Measurements from ENCODE around the gene RPTOR. TPM values are rescaled to one million over a fixed set of nuclear protein-coding genes. Genes with fewer than 3 reads are reported as not detected.
A peak's percentile ranks its signal among the peaks of the same experiment; 100 is the strongest.
"Not testable (repeated sequence)": the region's sequence is repeated elsewhere in the genome, so short reads cannot be mapped to it uniquely, and the experiment has no call there.

The RPTOR gene
- total RNA-seq, 1 donor from 2014 or later = 18.8 TPM

DNA sequence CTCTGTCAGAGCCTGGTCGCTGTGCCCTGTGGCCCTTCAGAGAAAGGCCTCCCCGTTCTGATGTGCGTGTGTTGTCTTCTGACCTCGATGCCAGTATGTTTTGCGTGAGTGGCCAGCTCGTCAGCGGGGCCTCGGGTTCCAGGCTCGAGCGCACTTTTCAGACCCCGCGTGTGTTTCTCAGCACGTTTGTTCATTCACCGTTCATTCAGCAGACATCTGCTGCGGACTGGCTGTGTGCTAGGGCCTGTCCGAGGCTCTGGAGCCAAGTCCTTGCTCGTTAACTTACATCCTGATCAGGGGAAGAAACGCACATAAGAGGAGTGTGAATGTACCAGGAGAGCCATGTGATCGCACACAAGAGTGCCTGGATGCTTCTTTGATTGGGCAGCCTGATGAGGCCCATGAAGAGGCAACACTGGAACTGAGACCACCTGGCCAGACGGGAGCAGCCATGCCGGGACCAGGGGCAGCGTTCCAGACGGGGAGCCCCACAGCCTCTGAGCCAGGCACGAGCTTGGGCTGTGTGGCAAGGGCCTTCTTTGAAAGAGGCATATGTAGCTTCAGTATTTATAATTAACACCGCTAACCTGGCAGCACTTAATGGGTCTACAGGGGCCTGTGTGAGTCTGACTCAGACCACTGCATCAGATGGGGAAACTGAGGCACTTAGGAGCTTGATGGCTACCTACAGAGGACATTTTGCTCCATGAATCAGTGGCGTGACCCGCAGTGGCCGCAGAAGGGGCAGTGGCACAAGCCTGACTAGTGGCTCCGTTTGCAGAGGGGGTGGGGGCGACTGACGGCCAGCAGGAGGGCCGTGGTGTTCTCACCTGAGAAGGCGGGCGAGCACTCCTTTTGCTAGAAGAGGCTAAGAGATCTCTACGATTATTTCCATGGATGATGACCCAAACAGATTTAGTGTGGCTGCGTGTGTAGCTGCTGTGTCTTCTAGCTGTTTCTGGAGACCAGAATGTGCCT, 259.1 kb downstream of the RPTOR start:
- no peak for DNase-seq (ENCODE audit: low spot score)
- ATAC-seq = no peak

DNA sequence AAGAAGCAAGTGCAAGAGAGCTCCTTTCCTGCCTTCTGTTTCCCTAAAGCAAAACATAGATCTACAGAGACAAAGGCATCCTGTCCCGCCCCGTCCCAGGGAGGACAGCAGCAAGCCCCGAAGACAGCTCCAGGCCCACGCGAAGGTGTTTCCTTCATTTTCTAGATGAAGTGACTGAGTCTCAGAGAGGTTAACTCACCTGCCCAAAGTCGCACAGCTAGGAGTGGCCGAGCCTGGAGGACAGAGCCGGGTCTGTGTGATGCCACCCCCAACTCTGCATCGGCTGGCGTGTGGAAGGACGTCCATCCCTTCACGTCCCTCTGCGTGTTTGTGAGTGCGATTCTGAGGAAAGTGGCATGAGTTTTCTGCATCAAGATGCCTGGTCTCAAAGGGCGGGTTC, 259.8 kb downstream of the RPTOR start:
- ATAC-seq = no peak
- DNase-seq (ENCODE audit: low spot score) = no peak

DNA sequence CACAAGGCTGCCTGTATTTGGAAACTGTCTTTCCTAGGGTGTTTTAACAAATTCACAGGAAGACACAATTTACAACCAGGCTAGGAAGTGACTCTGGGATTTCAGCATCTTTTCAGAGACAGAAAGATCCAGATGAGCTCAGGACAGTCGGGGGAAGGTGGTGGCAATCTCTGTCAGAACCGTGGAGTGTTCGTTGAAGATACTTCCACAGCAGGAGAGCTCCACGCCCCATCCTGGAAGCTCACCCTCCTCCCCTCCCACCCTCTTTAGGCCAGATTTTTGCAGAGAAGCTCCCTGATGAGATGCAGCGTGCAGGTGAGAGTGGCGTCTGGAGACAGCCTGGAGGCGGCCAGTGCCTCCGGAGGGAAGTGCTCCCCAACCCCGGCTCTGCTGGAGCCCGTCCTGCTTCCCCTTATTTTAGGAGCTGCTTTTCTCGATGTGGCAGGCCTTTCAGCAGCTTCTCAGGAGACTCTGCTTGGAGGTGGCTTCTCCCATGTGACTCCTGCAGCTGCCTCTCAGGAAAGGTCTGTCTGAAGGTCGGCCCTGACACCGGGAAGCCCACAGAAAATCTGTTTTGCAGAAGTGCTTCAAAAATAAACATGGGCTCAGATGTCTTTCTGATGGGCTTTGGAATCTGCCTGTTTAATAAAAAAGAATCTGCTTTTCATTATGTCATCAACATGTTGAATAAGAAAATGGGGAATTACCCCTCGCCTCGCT, 260.6 kb downstream of the RPTOR start:
- ATAC-seq (no peak), DNase-seq (ENCODE audit: low spot score) (no peak)

DNA sequence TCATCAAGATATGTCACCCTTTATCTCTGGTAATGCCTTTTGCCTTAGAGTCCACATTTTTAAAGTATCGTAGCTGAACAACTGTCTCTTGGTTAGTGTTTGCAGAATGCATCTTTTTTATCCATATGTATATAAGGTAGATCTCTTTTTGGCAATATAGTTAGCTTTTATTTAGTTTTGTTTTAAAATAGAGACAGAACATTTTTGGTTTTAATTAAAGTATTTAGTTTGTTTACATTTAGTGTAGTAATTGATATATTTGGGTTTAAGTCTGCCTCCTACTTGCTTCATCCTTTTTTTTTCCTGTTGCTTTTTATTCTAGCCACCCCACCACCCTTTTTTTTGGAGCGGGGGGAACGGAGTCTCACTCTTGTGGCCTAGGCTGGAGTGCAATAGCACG, 262.4 kb downstream of the RPTOR start:
- DNase-seq (ENCODE audit: low spot score) (no peak), ATAC-seq (no peak)

DNA sequence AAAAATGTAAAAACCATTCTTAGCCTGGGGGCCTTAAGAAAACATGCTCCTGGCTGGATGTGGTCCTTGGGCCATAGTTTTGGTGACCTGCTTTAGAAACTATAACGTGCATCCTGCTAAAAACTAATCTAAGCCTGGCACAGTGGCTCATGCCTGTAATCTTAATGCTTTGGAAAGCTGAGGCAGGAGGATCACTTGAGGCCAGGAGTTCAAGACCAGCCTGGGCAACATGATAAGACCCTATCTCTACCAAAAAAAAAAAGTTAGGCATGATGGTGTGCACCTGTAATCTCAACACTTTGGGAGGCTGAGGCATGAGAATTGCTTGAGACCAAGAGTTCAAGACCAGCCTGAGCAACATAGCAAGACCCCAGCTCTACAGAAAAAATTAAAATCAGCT, 263.2 kb downstream of the RPTOR start:
- DNase-seq (ENCODE audit: low spot score) = no peak
- ATAC-seq = no peak

DNA sequence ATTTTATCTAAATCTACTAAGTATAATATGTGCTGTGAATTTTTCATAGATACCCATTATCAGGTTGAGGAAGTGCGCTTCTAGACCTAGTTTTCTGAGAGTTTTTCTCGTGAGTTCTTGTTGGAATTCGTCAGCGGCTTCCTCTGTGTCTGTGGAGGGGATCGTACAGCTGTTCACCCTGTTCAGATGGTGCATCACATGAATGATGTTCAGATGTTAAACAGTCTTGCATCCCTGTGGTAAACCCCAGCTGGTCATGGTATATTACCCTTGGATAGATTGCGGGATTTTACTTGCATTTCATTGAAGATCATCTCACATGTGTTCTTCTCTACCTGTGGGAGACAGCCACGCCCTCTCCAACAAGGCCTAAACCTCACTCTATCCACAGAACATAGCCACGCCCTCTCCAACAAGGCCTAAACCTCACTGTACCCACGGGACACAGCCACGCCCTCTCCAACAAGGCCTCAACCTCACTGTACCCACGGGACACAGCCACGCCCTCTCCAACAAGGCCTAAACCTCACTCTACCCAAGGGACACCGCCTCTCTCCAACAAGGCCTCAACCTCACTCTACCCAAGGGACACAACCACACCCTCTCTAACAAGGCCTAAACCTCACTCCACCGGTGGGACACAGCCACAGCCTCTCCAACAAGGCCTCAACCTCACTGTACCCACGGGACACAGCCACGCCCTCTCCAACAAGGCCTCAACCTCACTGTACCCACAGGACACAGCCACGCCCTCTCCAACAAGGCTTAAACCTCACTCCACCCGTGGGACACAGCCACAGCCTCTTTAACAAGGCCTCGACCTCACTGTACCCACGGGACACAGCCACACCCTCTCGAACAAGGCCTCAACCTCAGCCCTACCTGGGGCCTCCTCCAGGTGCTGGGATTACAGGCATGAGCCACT, 266.8 kb downstream of the RPTOR start:
- ATAC-seq (no peak), DNase-seq (ENCODE audit: low spot score) (peak; percentile 24)

DNA sequence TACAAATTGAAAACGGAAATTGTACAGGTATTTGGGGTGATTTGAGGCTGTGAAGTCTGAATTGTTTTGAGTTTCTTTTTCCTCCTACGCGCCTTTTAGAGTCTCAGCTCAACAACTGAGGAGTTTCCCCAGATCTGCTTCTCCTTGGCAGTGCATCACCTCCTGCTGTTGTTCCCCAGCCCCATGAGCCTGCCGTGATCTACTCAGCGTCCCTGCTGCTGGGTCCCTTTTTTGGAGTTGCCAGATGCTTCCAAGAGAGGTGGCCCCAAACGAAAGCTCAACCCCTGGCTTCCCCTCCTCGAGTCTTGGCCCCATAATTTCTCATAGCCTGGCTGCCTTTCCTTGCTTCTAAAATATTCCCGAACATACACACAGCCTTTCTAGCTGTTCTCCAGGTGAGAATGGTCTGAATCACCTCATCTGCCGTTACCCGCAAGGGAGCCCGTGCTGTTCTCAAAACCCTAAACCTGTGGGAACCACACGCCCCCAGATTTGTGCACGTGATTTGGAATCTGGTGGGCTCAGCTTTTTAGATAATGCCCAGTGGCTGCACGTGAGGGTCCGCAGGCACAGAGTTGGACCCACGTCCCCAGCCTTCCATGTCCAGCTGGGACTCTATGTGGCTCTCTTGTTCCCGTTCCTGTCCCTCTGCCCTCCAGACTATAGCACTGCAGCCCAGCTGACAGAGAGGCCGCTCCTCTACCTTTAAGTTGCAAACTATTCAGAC, 267.9 kb downstream of the RPTOR start:
- peak; percentile 24 for DNase-seq (ENCODE audit: low spot score)
- no peak for ATAC-seq

DNA sequence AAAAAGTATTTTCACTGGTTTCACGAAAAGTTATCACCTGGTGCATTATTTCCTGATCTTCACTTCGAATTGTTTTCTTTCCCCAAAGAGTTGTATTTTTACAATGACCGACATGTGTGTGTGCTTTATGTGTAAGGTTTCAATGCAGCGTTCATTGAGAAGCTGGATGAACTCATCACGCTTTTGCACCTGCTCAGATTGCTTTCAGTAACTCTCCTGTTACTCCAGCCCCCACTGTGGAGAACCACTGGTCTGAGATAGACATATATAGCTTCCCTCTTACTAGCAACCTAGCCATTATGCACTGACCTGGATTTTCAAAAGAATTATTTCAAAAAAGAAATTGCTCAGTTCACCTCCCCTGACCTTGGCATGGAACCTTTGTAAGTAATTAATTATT, 268.7 kb downstream of the RPTOR start:
- no peak for ATAC-seq
- DNase-seq (ENCODE audit: low spot score) = no peak

DNA sequence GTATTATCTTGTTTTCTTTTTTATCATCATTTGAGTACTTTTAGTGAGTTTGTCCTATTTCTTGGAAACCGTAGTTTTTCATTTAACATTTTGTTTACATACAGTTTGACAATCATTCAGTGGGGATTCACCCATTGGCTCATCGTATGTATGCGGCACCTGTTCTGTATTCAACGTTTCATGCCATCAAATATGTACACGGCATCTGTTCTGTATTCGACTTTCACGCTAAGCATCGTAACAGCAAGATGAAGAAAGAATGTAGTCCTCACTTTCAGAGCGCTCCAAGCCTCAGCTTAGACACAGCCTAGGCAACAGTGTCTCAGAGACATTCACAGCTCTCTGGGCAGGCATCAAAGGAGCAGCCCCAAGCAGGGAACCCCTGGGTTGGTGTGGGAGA, 269.9 kb downstream of the RPTOR start:
- DNase-seq (ENCODE audit: low spot score) (no peak), ATAC-seq (no peak)

DNA sequence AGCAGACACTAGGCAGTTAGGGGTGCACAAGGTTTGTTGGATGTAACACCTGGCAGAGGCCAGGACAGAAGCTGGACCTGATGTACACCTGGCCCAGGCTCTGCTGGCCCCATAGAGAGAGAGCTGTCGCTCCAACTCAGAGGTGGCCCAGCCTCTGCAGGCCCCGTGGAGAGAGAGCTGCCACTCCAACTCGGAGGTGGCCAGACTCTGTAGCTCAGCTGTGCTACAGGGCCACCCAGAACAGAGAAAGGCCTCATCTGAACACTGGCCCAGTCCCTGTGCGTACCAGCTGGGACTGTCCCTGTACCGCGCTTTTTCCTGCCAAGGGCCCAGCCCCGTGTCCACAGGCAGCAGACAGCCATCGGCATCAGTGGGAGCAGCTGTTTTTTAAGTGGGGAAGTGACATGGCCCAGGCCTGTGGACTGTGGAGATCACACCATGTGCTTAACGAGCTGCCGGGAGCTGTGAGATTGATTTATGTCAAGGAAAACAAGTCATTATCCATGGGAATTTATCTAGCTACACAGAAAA, 270.6 kb downstream of the RPTOR start:
- no peak for ATAC-seq

DNA sequence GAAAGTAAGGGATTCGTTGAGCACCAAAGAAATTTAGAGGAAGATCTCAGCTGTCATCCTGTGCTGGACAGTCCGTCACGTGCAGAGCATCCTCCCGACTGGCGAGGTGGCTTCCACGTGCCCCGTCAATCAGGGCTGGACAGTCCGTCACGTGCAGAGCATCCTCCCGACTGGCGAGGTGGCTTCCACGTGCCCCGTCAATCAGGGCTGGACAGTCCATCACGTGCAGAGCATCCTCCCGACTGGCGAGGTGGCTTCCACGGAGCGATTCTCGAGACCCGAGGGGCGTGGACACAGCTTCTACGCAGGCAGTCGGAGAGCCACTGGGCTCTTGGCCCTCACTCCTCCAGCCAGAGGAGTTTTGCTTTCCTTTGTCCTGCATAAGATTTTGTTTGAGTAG, 271.1 kb downstream of the RPTOR start:
- not testable (repeated sequence) for ATAC-seq; DNase-seq (ENCODE audit: low spot score)

More for the DNA sequence above, 270.6 kb downstream of the RPTOR start:
- DNase-seq (ENCODE audit: low spot score) = no peak

DNA sequence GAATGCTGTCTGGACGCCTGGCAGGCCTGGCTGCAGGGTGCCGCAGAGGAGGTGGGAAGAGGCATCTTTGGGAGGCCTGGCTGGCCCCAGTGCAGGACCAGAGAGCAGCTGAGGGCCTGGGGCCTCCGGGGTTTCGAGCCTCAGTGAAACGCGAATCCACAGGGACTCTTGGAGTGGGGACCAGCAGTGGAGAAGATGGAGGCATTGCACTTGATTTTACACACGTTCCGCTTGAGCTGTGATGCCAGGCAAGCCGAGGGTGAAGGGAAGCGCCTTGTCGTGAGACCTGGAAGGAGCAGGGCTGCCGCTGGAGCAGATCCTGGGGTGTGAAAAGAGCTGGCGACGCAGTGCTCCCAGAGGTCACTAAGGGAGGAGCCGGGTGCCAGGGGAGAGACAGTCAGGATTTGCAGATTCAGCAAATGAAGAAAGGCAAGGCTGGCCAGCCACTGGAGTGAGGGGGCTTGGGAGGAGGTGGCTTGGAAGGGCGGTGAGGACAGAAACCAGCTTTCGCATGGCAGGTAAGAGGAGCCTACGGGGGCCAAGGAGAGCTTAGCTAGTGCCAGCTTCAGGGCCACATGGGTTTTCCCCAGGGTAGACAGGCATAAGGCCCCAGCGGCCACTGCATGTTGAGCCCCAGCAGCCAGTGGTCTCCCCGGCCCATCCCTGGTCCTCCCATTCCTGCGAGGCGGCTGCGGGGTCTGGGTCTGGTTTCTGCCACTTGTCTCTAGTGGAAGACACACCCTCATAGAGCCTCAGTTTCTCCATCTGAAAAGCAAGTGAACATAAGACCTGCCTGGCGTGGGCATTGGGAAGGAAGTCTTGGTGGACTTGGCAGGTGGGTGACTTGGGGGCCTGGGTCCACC, 271.8 kb downstream of the RPTOR start:
- DNase-seq (ENCODE audit: low spot score) = no peak
- ATAC-seq = no peak

DNA sequence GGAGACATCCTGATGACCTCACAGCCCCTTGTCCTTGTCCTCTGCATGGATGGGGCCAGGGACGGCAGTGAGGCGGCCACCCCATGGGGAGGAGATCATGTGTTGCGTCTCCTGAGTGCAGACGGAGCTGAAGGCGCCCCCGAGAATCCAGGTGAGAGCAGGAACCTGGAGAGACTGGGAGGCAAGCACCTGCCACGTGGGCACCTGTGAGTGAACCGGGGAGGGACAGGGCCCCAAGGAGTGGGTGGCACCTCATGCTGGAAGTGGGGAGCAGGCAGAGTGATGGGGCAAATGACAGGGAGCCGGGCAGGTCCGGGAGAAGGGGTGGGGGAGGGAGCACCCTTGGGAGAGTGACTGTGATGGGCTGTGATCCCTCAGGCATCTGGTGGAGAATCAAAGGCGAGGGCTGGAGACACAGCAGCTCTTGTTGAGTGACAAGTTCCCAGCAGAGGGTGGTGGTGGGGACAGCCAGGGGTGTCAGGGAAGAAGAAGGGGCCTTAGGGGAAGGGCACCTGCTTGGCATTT, 272.7 kb downstream of the RPTOR start:
- DNase-seq (ENCODE audit: low spot score) (no peak), ATAC-seq (no peak)

DNA sequence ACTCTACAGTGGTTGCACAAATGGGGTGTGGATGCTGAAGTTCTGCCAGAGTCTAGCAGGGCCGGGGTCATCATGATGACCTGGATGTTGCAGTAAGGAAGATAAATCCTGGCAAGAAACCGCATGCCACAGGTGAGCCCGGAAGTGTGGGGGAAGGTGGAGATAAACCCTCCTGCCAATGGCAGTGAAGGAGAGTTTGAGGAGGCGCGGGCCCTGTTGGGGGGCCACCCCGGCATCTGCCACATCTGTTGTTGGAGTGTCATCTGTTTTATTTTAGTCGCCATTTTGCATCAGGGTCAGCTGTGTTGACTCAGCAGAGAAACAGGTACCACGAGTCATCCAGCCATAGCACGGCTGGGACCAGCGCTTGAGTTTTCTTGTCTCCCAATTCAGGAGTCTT, 273.2 kb downstream of the RPTOR start:
- ATAC-seq (no peak), DNase-seq (ENCODE audit: low spot score) (no peak)

DNA sequence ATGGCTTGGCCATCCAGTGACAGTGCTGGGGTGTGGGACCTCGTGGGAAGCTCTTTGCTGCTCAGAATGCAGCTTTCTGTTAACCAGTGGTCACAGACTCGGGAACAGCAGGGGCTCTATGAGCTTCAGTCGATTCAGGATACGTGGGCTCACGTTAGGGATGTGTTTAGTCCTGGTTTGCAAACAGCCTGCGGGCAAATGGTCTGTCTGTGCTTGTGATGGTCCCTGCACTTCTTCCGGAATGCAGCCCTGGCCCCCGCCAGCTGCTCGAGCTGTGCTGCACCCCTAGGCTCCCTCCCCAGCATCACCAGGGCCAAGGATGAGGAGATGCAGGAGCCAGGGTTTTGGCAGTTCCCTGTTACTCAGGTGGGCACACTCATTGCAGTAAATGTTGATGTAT, 274.2 kb downstream of the RPTOR start:
- no peak for ATAC-seq
- DNase-seq (ENCODE audit: low spot score) = no peak

DNA sequence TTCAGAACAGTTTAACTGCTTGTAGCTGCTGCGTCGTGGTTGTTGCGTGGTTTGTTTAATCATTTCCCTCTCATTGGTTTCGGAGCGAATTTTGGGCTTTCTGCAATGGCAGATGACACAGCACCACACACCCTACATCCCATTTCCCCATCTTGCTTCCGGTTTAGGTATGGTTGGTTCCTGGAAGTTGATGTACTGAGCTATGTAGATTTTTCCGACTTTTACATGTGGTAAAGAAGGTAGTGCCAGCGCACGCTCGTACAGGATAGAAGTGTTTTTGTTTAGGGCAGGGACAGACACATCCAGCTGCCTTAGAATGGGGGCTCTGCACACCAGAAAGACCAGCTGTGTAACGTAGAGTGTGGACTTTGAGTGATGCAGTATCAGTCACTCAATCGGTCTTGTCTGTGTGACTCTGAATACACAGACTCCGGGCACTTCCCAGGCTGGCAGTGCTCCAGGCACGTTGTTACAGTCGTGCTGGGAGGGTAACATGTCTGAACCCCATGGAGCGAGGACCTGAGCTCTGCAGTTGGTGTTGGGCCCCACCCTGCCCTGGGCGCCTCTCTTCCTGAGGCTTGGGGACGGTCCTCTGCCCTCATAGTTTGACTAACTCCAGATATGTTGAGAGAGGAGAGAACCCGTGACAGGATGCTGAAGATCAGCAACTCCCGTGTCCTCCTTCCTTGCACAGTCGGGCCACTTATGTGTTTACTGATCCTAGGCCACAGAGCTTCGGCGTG, 275.0 kb downstream of the RPTOR start:
- ATAC-seq = peak; percentile 49
- no peak for DNase-seq (ENCODE audit: low spot score)

DNA sequence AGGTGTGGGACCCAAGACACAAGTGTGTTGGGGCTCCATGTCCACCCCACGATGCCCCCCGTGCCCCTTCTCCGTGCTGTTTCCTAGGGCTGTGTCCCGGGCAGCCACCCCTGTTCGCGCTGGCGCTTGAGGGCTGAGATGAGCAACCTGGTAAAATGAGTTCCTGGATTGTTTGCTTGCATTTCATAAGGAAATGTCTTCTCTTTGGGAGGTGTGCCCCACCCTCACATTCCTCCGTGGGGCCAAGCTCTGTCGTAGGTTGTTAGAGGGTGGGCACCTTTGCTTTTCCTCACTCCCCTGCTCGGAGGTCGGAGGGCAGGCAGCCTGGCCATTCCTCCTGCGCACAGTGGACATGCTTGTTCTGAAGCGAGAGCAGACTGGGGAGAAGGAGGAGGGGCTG, 275.7 kb downstream of the RPTOR start:
- ATAC-seq = no peak
- no peak for DNase-seq (ENCODE audit: low spot score)

DNA sequence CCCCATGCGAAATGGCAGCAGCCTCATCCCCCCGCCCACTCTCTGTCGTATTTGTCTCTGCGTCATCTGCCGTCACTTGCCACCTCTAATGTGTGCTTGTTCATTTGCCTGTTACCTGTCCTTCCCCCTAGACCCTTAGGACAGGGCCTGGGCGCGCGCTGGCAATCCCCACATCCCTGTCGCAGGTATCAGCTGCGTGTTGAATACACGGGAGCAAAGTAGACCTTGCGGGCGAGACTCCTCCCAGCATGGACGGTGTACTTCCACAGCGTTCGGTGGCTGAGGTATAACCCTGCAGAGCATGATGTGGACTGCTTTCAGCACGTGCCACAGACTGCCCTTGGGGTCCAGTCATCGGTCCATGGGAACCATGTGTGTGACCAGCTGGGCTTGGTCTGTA, 276.9 kb downstream of the RPTOR start:
- ATAC-seq = no peak
- DNase-seq (ENCODE audit: low spot score) = no peak
